HepG2 (cell line): ENCODE measurements around the gene ITGB6. TPM values are rescaled to one million over a fixed set of nuclear protein-coding genes. Genes with fewer than 3 reads are reported as not detected.

ENCODE experiments used
- BRD4 ChIP-seq: sonication (generic); formaldehyde crosslinking; IDR thresholded peaks from 2 replicates; pipeline ENCODE4 v1.4.0; 2020; ENCODE audit warnings: missing genetic modification reagents
- E2F2 ChIP-seq: sonication (generic); formaldehyde crosslinking; IDR thresholded peaks from 2 replicates; pipeline ENCODE4 v1.4.0; 2020; ENCODE audit warnings: missing genetic modification reagents, borderline replicate concordance
- ETV5 ChIP-seq: IDR thresholded peaks from 2 replicates; pipeline ENCODE4 v1.6.1; 2018; ENCODE audit warnings: missing biosample characterization, missing genetic modification reagents, inconsistent platforms, borderline replicate concordance
- GATAD2A ChIP-seq: IDR thresholded peaks from 2 replicates; pipeline ENCODE4 v1.6.1; 2016
- GPN1 ChIP-seq: sonication (generic); formaldehyde crosslinking; IDR thresholded peaks from 2 replicates; pipeline ENCODE4 v1.5.1; 2020; ENCODE audit warnings: missing genetic modification reagents, borderline replicate concordance
- HNRNPH1 ChIP-seq: fragments of 200-400 bp; formaldehyde crosslinking; optimal IDR thresholded peaks from 2 replicates; pipeline ENCODE3; 2017; ENCODE audit warnings: mild to moderate bottlenecking, low read depth, low read length
- JUN ChIP-seq: sonication (generic); formaldehyde crosslinking; IDR thresholded peaks from 2 replicates; pipeline ENCODE4 v1.4.0; 2020; ENCODE audit warnings: mild to moderate bottlenecking, missing genetic modification reagents
- KLF13 ChIP-seq: sonication (generic); formaldehyde crosslinking; IDR thresholded peaks from 2 replicates; pipeline ENCODE4 v1.4.0; 2020; ENCODE audit warnings: mild to moderate bottlenecking, missing genetic modification reagents
- MIER3 ChIP-seq: IDR thresholded peaks from 2 replicates; pipeline ENCODE4 v1.6.1; 2016; ENCODE audit warnings: missing compliant biosample characterization, borderline replicate concordance
- NFRKB ChIP-seq: fragments of 450-650 bp; IDR thresholded peaks from 2 replicates; pipeline ENCODE4 v1.6.1; 2017
- RXRA ChIP-seq: sonication (generic); formaldehyde crosslinking; IDR thresholded peaks from 2 replicates; pipeline ENCODE4 v1.5.1; 2020; ENCODE audit warnings: missing genetic modification reagents
- SATB2 ChIP-seq: sonication (generic); formaldehyde crosslinking; IDR thresholded peaks from 2 replicates; pipeline ENCODE4 v1.5.0; 2020; ENCODE audit warnings: missing genetic modification reagents
- SIN3A ChIP-seq: IDR thresholded peaks from 2 replicates; pipeline ENCODE4 v1.6.1; 2011; ENCODE audit warnings: low read depth, mild to moderate bottlenecking, control low read depth, low read length, borderline replicate concordance
- TAF15 ChIP-seq: fragments of 200-400 bp; formaldehyde crosslinking; IDR thresholded peaks from one replicate; pipeline ENCODE4 v1.6.1; 2018; ENCODE audit warnings: mild to moderate bottlenecking, low read depth, low read length; ENCODE audit not compliant: poor library complexity, severe bottlenecking
- TBX2 ChIP-seq: sonication (generic); formaldehyde crosslinking; IDR thresholded peaks from 2 replicates; pipeline ENCODE4 v1.5.0; 2020; ENCODE audit warnings: missing genetic modification reagents, mild to moderate bottlenecking, borderline replicate concordance
- TCF12 ChIP-seq, 2 experiments: fragments of 450-650 bp in 1 of 2; sonication (generic) in 1 of 2; formaldehyde crosslinking in 1 of 2; IDR thresholded peaks; 2 replicates each; pipeline versions ENCODE4 v1.6.1 to v1.8.0; 2017 to 2022; ENCODE audit warnings: antibody characterized with exemption in 1 of 2, mild to moderate bottlenecking in 1 of 2, missing genetic modification reagents in 1 of 2, moderate library complexity in 1 of 2
- THAP7 ChIP-seq: sonication (generic); formaldehyde crosslinking; IDR thresholded peaks from 2 replicates; pipeline ENCODE4 v1.8.1; 2023; ENCODE audit warnings: mild to moderate bottlenecking, missing genetic modification reagents
- ZMYM4 ChIP-seq: sonication (generic); formaldehyde crosslinking; IDR thresholded peaks from 2 replicates; pipeline ENCODE4 v1.8.1; 2023; ENCODE audit warnings: mild to moderate bottlenecking, missing genetic modification reagents
- ZNF12 ChIP-seq: sonication (generic); formaldehyde crosslinking; IDR thresholded peaks from 2 replicates; pipeline ENCODE4 v1.5.0; 2020; ENCODE audit warnings: missing genetic modification reagents
- ZNF253 ChIP-seq: sonication (generic); formaldehyde crosslinking; IDR thresholded peaks from 2 replicates; pipeline ENCODE4 v1.8.0; 2022; ENCODE audit warnings: mild to moderate bottlenecking, missing genetic modification reagents, borderline replicate concordance
- ZNF256 ChIP-seq: sonication (generic); formaldehyde crosslinking; conservative IDR thresholded peaks from 2 replicates; pipeline ENCODE4 v1.4.0; 2020; ENCODE audit warnings: missing genetic modification reagents
- ZNF292 ChIP-seq: sonication (generic); formaldehyde crosslinking; IDR thresholded peaks from 2 replicates; pipeline ENCODE4 v1.8.1; 2022; ENCODE audit warnings: mild to moderate bottlenecking, low read depth, missing genetic modification reagents, borderline replicate concordance
- ZNF430 ChIP-seq: sonication (generic); formaldehyde crosslinking; IDR thresholded peaks from 2 replicates; pipeline ENCODE4 v1.9.0; 2021; ENCODE audit warnings: mild to moderate bottlenecking, missing genetic modification reagents
- ZNF563 ChIP-seq: sonication (generic); formaldehyde crosslinking; IDR thresholded peaks from 2 replicates; pipeline ENCODE4 v1.8.0; 2022; ENCODE audit warnings: mild to moderate bottlenecking, moderate library complexity, missing genetic modification reagents
- ZNF607 ChIP-seq: sonication (generic); formaldehyde crosslinking; IDR thresholded peaks from 2 replicates; pipeline ENCODE4 v1.5.1; 2020; ENCODE audit warnings: missing genetic modification reagents, mild to moderate bottlenecking, borderline replicate concordance
- ZNF703 ChIP-seq: sonication (generic); formaldehyde crosslinking; IDR thresholded peaks from 2 replicates; pipeline ENCODE4 v1.5.1; 2020; ENCODE audit warnings: missing genetic modification reagents, mild to moderate bottlenecking, moderate library complexity, borderline replicate concordance
- ZNF749 ChIP-seq: sonication (generic); formaldehyde crosslinking; IDR thresholded peaks from 2 replicates; pipeline ENCODE4 v1.8.0; 2022; ENCODE audit warnings: mild to moderate bottlenecking, missing genetic modification reagents, moderate library complexity, borderline replicate concordance
- ZNF777 ChIP-seq: sonication (generic); formaldehyde crosslinking; IDR thresholded peaks from 2 replicates; pipeline ENCODE4 v1.4.0; 2020; ENCODE audit warnings: missing genetic modification reagents
- ZNF780A ChIP-seq: sonication (generic); formaldehyde crosslinking; IDR thresholded peaks from 2 replicates; pipeline ENCODE4 v1.8.0; 2022; ENCODE audit warnings: mild to moderate bottlenecking, missing genetic modification reagents, moderate library complexity
- ZNF792 ChIP-seq: IDR thresholded peaks from 2 replicates; pipeline ENCODE4 v1.6.1; 2016
- ZNF841 ChIP-seq: sonication (generic); formaldehyde crosslinking; IDR thresholded peaks from 2 replicates; pipeline ENCODE4 v1.8.1; 2023; ENCODE audit warnings: missing genetic modification reagents, borderline replicate concordance
- ZNF891 ChIP-seq: sonication (generic); formaldehyde crosslinking; IDR thresholded peaks from 2 replicates; pipeline ENCODE4 v1.5.0; 2020; ENCODE audit warnings: mild to moderate bottlenecking, missing genetic modification reagents
- polyA plus RNA-seq, 8 experiments: library from polyadenylated mRNA; depleted of rRNA in 3 of 8; stranded (reverse) in 7 of 8; unstranded in 1 of 8; fragments of >200 nt; fragmentation: Illumina TruSeq in 4 of 8; extraction: Trizol in 4 of 8; gene quantifications; 2 replicates each; pipeline versions ENCODE4 v1.2.1 to v1.2.3, GENCODE V29; 2011 to 2016; ENCODE audit warnings: low read depth in 4 of 8, missing spikeins in 1 of 8, mixed read lengths in 1 of 8; ENCODE audit not compliant: insufficient read depth in 1 of 8
- total RNA-seq, 5 experiments: library from RNA; depleted of rRNA; stranded (reverse); fragments of >200 nt; fragmentation: Illumina TruSeq; extraction: Trizol; gene quantifications; 2 replicates each; pipeline ENCODE4 v1.2.3, GENCODE V29; 2016; ENCODE audit warnings: low read depth in 1 of 5

ITGB6 gene
- total and polyA plus RNA-seq, 2 of the 13 experiments (the other 11 are each of a cell fraction or from before 2014, with no cell fraction given): not detected

GRCh38 chr2:160222546-160223283, 22.6 kb upstream of the ITGB6 start (continued):
- TF ChIP-seq ETV5 (CRISPR knock-in tag): 0 out of 2 replicates have a peak, but pooled peaks have one; percentile 21
- TF ChIP-seq TAF15: no peak
- TF ChIP-seq MIER3 (CRISPR knock-in tag): no peak
- TF ChIP-seq TBX2 (CRISPR knock-in tag): peak; percentile 27; the same call in 1 of the 2 replicates
- TF ChIP-seq ZMYM4 (CRISPR knock-in tag): peak; percentile 54
- no peak for TF ChIP-seq KLF13 (CRISPR knock-in tag)
- TF ChIP-seq ZNF792 (CRISPR knock-in tag): peak; percentile 81
- no peak for TF ChIP-seq ZNF703 (CRISPR knock-in tag)
- no peak for TF ChIP-seq GPN1
- no peak for TF ChIP-seq BRD4 (CRISPR knock-in tag)
- TF ChIP-seq TCF12 (IDR thresholded peaks at IDR 0.05): no peak
- no peak for TF ChIP-seq TCF12 (CRISPR knock-in tag; IDR thresholded peaks at IDR 0.05)
- TF ChIP-seq HNRNPH1: no peak
- TF ChIP-seq ZNF841 (CRISPR knock-in tag): no peak
- no peak for TF ChIP-seq ZNF256 (CRISPR knock-in tag)
- no peak for TF ChIP-seq SATB2 (CRISPR knock-in tag)
- 0 out of 2 replicates have a peak, but pooled peaks have one; percentile 41 for TF ChIP-seq JUN
- peak; percentile 42; the same call in 1 of the 2 replicates for TF ChIP-seq ZNF12
- no peak for TF ChIP-seq SIN3A
- no peak for TF ChIP-seq ZNF749
- no peak for TF ChIP-seq ZNF607 (CRISPR knock-in tag)
- TF ChIP-seq ZNF780A (CRISPR knock-in tag): no peak
- TF ChIP-seq THAP7 (CRISPR knock-in tag): no peak
- no peak for TF ChIP-seq ZNF777 (CRISPR knock-in tag)
- 0 out of 2 replicates have a peak, but pooled peaks have one; percentile 47 for TF ChIP-seq ZNF292 (CRISPR knock-in tag)
- TF ChIP-seq E2F2 (CRISPR knock-in tag): no peak
- peak; percentile 59 for TF ChIP-seq GATAD2A
- TF ChIP-seq ZNF891 (CRISPR knock-in tag): no peak
- TF ChIP-seq NFRKB: no peak
- no peak for TF ChIP-seq ZNF430 (CRISPR knock-in tag)
- TF ChIP-seq ZNF563 (CRISPR knock-in tag): no peak
- peak; percentile 22; the same call in 1 of the 2 replicates for TF ChIP-seq RXRA (CRISPR knock-in tag)
- TF ChIP-seq ZNF253: no peak
